Measurements from ENCODE around the gene MSH4.

Gene MSH4

GRCh38 chr1:75950176-75950575 lies 153.5 kb downstream of the MSH4 start:
- no peak for DNase-seq

GRCh38 chr1:75952016-75952415 lies 155.3 kb downstream of the MSH4 start:
- no peak for DNase-seq

DNA sequence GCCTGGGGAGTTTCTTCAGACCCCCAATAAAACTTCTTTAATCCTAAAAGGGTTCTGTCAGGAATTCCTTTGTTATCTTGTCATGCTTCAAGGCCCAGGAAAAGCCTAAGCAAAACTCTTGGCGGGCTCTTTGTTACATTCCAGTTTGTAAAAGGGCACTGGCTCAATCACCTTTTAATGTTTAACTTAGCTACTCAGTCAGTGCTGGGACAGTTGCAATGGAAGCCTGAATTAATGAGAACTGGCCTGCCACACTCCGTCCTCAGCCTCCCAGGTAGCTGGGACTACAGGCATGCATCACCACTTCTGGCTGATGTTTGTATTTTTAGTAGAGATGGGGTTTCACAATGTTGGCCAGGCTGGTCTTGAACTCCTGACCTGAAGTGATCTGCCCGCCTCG lies 156.8 kb downstream of the MSH4 start:
- no peak for DNase-seq

- DNase-seq, result no peak
Measured at GRCh38 chr1:75954586-75954985, 157.9 kb downstream of the MSH4 start.

Data from DMS79 (cell line).